22Rv1 (cell line): ENCODE results near the gene EIF2B4.

ENCODE experiments used
- ZFX ChIP-seq: fragments of 450-650 bp; IDR thresholded peaks from 2 replicates; pipeline ENCODE4 v1.6.1; 2017; ENCODE audit warnings: antibody characterized with exemption, borderline replicate concordance
- TF ChIP-seq, protein P1 (sequence below): fragments of 450-650 bp; IDR thresholded peaks from 2 replicates; pipeline ENCODE4 v1.5.1; 2017; ENCODE audit warnings: mild to moderate bottlenecking

- TF ChIP-seq, protein P1, sequence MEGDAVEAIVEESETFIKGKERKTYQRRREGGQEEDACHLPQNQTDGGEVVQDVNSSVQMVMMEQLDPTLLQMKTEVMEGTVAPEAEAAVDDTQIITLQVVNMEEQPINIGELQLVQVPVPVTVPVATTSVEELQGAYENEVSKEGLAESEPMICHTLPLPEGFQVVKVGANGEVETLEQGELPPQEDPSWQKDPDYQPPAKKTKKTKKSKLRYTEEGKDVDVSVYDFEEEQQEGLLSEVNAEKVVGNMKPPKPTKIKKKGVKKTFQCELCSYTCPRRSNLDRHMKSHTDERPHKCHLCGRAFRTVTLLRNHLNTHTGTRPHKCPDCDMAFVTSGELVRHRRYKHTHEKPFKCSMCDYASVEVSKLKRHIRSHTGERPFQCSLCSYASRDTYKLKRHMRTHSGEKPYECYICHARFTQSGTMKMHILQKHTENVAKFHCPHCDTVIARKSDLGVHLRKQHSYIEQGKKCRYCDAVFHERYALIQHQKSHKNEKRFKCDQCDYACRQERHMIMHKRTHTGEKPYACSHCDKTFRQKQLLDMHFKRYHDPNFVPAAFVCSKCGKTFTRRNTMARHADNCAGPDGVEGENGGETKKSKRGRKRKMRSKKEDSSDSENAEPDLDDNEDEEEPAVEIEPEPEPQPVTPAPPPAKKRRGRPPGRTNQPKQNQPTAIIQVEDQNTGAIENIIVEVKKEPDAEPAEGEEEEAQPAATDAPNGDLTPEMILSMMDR = no peak
- TF ChIP-seq ZFX = no peak
Observed at GRCh38 chr2:27372937-27373336, 2.8 kb upstream of the EIF2B4 start.
